ENCODE data around the gene PGM2L1. TPM values are rescaled to one million over a fixed set of nuclear protein-coding genes. Genes with fewer than 3 reads are reported as not detected.

PGM2L1 gene
- total RNA-seq (10 to 100 TPM in 1 of 5 donors, 1 to 10 TPM in 3, under 1 TPM in 1; under 0.01 to 12.5 (median 4.1) TPM), polyA plus RNA-seq (1 to 10 TPM in 1 of 3 donors, under 1 TPM in 2; 0.46 to 2.3 (median 0.70) TPM)
- long read RNA-seq, donor 1, full-length matches to known transcripts = 1 of 1 reads
- long read RNA-seq, donor 1, partial matches to known transcripts = 0 of 1 reads
- long read RNA-seq, donor 1, other reads (novel, unspliced or antisense) = 0 of 1 reads
- long read RNA-seq, donor 2, full-length matches to known transcripts = 1 of 1 reads
- long read RNA-seq, donor 2, partial matches to known transcripts = 0 of 1 reads
- long read RNA-seq, donor 2, other reads (novel, unspliced or antisense) = 0 of 1 reads
- long read RNA-seq, donor 3, partial matches to known transcripts = 0 of 1 reads
- long read RNA-seq, donor 3, other reads (novel, unspliced or antisense) = 0 of 1 reads
- long read RNA-seq, donor 4 = 0 reads
- long read RNA-seq, donor 5 = 0 reads
- long read RNA-seq, donor 6, full-length matches to known transcripts = 7 of 7 reads
- long read RNA-seq, donor 6, partial matches to known transcripts = 0 of 7 reads
- long read RNA-seq, donor 6, other reads (novel, unspliced or antisense) = 0 of 7 reads
- long read RNA-seq, donor 7, full-length matches to known transcripts = 1 of 1 reads
- long read RNA-seq, donor 7, partial matches to known transcripts = 0 of 1 reads
- long read RNA-seq, donor 7, other reads (novel, unspliced or antisense) = 0 of 1 reads
- long read RNA-seq, donor 8 = 0 reads
- long read RNA-seq, donor 9, full-length matches to known transcripts = 2 of 2 reads
- long read RNA-seq, donor 9, partial matches to known transcripts = 0 of 2 reads
- long read RNA-seq, donor 9, other reads (novel, unspliced or antisense) = 0 of 2 reads
- long read RNA-seq, donor 10 = 0 reads

DNA sequence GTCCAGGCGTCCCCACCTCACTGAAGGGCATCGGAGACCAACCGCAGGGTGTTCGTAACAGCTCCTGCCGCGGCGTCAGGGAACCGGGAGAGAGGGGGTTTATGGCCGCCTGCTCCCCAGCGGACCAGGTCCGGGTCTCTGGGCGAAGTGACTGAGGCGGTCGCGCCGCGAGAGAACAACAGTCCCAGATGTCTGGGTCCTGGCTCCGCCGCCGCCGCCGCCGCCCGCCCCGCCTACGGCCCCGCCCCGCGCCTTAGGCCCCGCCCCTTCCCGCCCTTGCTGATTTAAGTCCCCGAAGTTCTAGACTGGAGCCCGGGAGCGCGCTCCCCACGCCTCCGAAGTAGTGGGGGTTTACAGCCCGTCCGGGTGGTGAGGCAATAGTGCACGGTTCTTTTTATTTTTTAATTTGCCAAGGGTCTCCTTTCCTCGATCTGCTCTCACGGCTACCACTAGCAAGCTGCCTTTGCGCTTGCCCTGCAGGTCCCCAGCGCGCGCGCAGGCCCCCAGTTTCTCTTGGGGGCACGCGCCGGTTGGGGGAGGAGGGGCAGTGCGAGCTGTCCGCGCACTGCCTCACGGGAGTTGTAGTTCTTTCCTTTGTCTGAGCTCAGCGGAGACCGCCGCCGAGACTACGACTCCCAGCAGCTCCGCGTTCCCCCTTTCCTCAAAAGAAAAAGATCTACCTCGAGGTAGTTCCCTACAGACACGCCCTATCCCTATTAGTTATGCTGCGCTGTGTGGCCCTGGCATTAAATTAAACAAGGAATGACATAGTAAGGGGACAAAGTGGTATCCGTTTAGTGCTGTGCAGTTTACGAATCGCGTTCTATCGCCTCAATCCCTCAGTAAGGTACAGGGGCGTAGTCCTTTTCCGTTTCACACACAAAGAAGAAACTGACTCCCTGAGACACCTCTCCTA lies at the start of gene PGM2L1:
Gene PGM2L1 (minus strand): TSS at position 190 of the 916 bp plus-strand sequence. CDS start 272 bp downstream, outside the sequence.
- no peak for TF ChIP-seq EP300 (IDR thresholded peaks at IDR 0.05)
- TF ChIP-seq POLR2AphosphoS5 (IDR thresholded peaks at IDR 0.05) = peak; percentile 19 to 78 (median 29)
- peak in 1 of 4 donors; percentile 3 for TF ChIP-seq POLR2A (IDR thresholded peaks at IDR 0.05)
- TF ChIP-seq, protein P1, sequence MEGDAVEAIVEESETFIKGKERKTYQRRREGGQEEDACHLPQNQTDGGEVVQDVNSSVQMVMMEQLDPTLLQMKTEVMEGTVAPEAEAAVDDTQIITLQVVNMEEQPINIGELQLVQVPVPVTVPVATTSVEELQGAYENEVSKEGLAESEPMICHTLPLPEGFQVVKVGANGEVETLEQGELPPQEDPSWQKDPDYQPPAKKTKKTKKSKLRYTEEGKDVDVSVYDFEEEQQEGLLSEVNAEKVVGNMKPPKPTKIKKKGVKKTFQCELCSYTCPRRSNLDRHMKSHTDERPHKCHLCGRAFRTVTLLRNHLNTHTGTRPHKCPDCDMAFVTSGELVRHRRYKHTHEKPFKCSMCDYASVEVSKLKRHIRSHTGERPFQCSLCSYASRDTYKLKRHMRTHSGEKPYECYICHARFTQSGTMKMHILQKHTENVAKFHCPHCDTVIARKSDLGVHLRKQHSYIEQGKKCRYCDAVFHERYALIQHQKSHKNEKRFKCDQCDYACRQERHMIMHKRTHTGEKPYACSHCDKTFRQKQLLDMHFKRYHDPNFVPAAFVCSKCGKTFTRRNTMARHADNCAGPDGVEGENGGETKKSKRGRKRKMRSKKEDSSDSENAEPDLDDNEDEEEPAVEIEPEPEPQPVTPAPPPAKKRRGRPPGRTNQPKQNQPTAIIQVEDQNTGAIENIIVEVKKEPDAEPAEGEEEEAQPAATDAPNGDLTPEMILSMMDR (IDR thresholded peaks at IDR 0.05) = no peak
- Histone ChIP-seq H3K9me3 (no peaks in the 10 kb centered on the region), H3K4me3 (peak within 1 kb of the TSS; percentile 71 to 96 (median 90)), H3K27me3 (no peaks in the 10 kb centered on the region), H3K4me1 (peaks cover 0 to 22% (median 8%) of the 10 kb centered on the region in 4 donors), H3K36me3 (no peaks in the 10 kb centered on the region), H3K27ac (peak within 1 kb of the TSS; percentile 92 to 97 (median 94))
- intact Hi-C loops (cut with DNase I; ENCODE audit: low total_unique reads) = no loop called here
- DNase-seq = peak; percentile 95 to 99
- 0% methylated on average over 39 to 71 of the region's 71 CpGs for WGBS, 5 donors

DNA sequence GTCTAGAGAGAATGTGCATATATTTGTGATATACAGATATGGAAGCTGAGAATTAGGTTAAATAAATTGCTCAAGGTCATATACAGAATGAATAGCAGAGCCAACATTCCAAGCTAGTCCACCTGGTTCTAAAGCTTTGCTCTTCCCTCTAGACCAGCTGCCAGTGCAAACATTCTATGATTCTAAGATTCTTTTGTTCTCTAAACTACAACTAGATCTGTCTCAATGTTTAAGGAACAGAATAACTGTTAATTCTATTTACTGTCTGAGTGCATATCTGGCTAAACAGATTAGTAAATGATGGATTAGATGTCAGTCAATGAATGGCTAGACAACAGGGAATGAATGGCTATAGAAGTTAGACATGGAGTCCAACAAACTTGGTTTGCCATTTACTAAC lies 49.5 kb upstream of the PGM2L1 start:
- Histone ChIP-seq H3K27me3 (peaks cover 0 to 8% (median 0%) of the 10 kb centered on the region in 3 donors), H3K36me3 (no peaks in the 10 kb centered on the region), H3K27ac (no peak overlapping the region), H3K4me3 (no peak overlapping the region), H3K9me3 (no peaks in the 10 kb centered on the region), H3K4me1 (peaks cover 0 to 28% (median 11%) of the 10 kb centered on the region in 4 donors)
- TF ChIP-seq EP300 (IDR thresholded peaks at IDR 0.05) = no peak
- TF ChIP-seq, protein P1 (IDR thresholded peaks at IDR 0.05) = no peak
- intact Hi-C loops (cut with DNase I; ENCODE audit: low total_unique reads) = loop anchor here (5.0 kb wide), 2 partner anchors 55 to 190 kb away; no protein-coding TSS in a partner anchor
- DNase-seq = no peak

DNA sequence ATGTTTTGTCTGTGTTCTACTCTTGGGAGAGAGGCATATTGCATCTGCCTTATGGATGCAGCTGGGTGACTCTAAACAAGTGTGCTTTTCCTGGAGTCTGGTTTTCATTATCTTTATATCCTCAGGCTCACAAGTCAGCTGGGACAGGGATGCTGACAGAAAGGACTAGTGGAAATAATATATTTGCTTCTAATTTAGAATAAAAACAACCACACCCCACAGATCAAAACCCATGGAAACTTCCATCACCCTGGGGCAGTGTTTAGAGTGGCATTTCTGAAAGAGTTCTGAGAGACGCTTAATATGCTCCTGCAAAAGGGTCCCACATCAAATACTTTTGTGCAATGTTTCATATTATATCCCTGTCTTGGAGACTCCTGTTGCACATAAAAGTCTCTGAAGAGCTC lies 48.3 kb upstream of the PGM2L1 start:
- H3K27me3 ChIP-seq = no peaks in the 10 kb centered on the region
- WGBS, 5 donors = 88 to 100% (median 91%) methylated on average over 1 of the region's 1 CpG

More for the DNA sequence above, 48.3 kb upstream of the PGM2L1 start:
- Histone ChIP-seq H3K4me1 (peaks cover 0 to 29% (median 15%) of the 10 kb centered on the region in 4 donors), H3K27ac (no peak overlapping the region), H3K9me3 (no peaks in the 10 kb centered on the region), H3K4me3 (no peak overlapping the region), H3K36me3 (no peaks in the 10 kb centered on the region)
- DNase-seq = no peak
- TF ChIP-seq POLR2A (IDR thresholded peaks at IDR 0.05) (no peak), POLR2AphosphoS5 (IDR thresholded peaks at IDR 0.05) (no peak), EP300 (IDR thresholded peaks at IDR 0.05) (no peak)
- TF ChIP-seq, protein P1 (IDR thresholded peaks at IDR 0.05) = no peak
- intact Hi-C loops (cut with DNase I; ENCODE audit: low total_unique reads) = loop anchor here (5.0 kb wide), 2 partner anchors 54 to 189 kb away; no protein-coding TSS in a partner anchor

All from stomach (tissue), 19 donors.